Karpas-422 (cell line): ENCODE data around the gene DPF3. TPM values are rescaled to one million over a fixed set of nuclear protein-coding genes. Genes with fewer than 3 reads are reported as not detected.

ENCODE experiments used
- DNase-seq: peaks from one replicate; pipeline ENCODE4 v3.0.0-alpha.2; 2015
- H2AFZ ChIP-seq: fragments of 200-600 bp; sonication (generic); 2 replicates; pipeline ENCODE4 v1.6.1; 2014; ENCODE audit warnings: antibody characterized with exemption, low read length, mixed read lengths
- H3K27ac ChIP-seq: fragments of 200-600 bp; sonication (generic); 2 replicates; pipeline ENCODE4 v1.5.1; 2014; ENCODE audit warnings: mild to moderate bottlenecking, low read length, moderate library complexity
- H3K27me3 ChIP-seq: fragments of 200-600 bp; sonication (generic); 2 replicates; pipeline ENCODE4 v1.6.1; 2014; ENCODE audit warnings: low read length, mixed read lengths
- H3K36me3 ChIP-seq: fragments of 200-600 bp; sonication (generic); 2 replicates; pipeline ENCODE4 v1.6.1; 2014; ENCODE audit warnings: low read length, mixed read lengths; ENCODE audit not compliant: insufficient read depth
- H3K4me1 ChIP-seq: fragments of 200-600 bp; sonication (generic); 2 replicates; pipeline ENCODE4 v1.6.1; 2014; ENCODE audit warnings: mild to moderate bottlenecking, low read length, mixed read lengths
- H3K4me2 ChIP-seq: fragments of 200-600 bp; sonication (generic); 2 replicates; pipeline ENCODE4 v1.6.1; 2014; ENCODE audit warnings: low read length, low read depth, mild to moderate bottlenecking; ENCODE audit not compliant: poor library complexity, severe bottlenecking
- H3K4me3 ChIP-seq: fragments of 200-600 bp; sonication (generic); 2 replicates; pipeline ENCODE4 v1.5.1; 2014; ENCODE audit warnings: mild to moderate bottlenecking, antibody characterized with exemption, low read length, mixed read lengths
- H3K79me2 ChIP-seq: fragments of 200-600 bp; sonication (generic); 2 replicates; pipeline ENCODE4 v1.6.1; 2014; ENCODE audit warnings: mild to moderate bottlenecking, low read length, mixed read lengths
- H3K9ac ChIP-seq: fragments of 200-600 bp; sonication (generic); 2 replicates; pipeline ENCODE4 v1.6.0; 2014; ENCODE audit warnings: low read length
- H3K9me2 ChIP-seq: fragments of 200-600 bp; sonication (generic), shearing (Covaris generic); replicated peaks from 2 replicates; pipeline ENCODE4 v1.6.0; 2014; ENCODE audit warnings: mild to moderate bottlenecking, low read length, moderate library complexity; ENCODE audit not compliant: insufficient read depth
- H3K9me3 ChIP-seq: fragments of 300-700, 200-600 bp; sonication (generic); 2 replicates; pipeline ENCODE4 v1.6.1; 2014; ENCODE audit warnings: low read length, mixed read lengths
- H4K20me1 ChIP-seq: fragments of 200-600 bp; sonication (generic); 2 replicates; pipeline ENCODE4 v1.6.1; 2014; ENCODE audit warnings: mild to moderate bottlenecking, antibody characterized with exemption, low read length, low read depth; ENCODE audit not compliant: insufficient read depth
- total RNA-seq: library from RNA; depleted of rRNA; stranded (reverse); fragments of >200 nt; shearing (Covaris generic); gene quantifications from 2 replicates; pipeline ENCODE4 v1.2.3, GENCODE V29; 2014; ENCODE audit warnings: low replicate concordance

Gene DPF3
- total RNA-seq, 1 experiment from 2014 or later: 3.1 TPM

GRCh38 chr14:72708222-72708621, 185.7 kb downstream of the DPF3 start:
- H2AFZ ChIP-seq: no peak overlapping the region
- H3K27ac ChIP-seq: no peak overlapping the region
- no peaks in the 10 kb centered on the region for H3K4me1 ChIP-seq
- no peaks in the 10 kb centered on the region for H3K27me3 ChIP-seq
- no peaks in the 10 kb centered on the region for H4K20me1 ChIP-seq
- no peak for DNase-seq
- no peaks in the 10 kb centered on the region for H3K9me2 ChIP-seq
- no peak overlapping the region for H3K4me3 ChIP-seq
- H3K9me3 ChIP-seq: no peaks in the 10 kb centered on the region
- no peaks in the 10 kb centered on the region for H3K36me3 ChIP-seq
- H3K9ac ChIP-seq: no peak overlapping the region
- H3K4me2 ChIP-seq: no peak overlapping the region
- no peaks in the 10 kb centered on the region for H3K79me2 ChIP-seq

- Histone ChIP-seq H3K9me2 (no peaks in the 10 kb centered on the region), H2AFZ (no peak overlapping the region), H4K20me1 (no peaks in the 10 kb centered on the region), H3K79me2 (no peaks in the 10 kb centered on the region), H3K27me3 (no peaks in the 10 kb centered on the region), H3K36me3 (no peaks in the 10 kb centered on the region), H3K4me3 (no peak overlapping the region), H3K27ac (no peak overlapping the region), H3K9ac (no peak overlapping the region), H3K4me1 (no peaks in the 10 kb centered on the region), H3K9me3 (no peaks in the 10 kb centered on the region), H3K4me2 (no peak overlapping the region)
- DNase-seq: no peak
Observed at GRCh38 chr14:72706485-72706884, 187.4 kb downstream of the DPF3 start.

- Histone ChIP-seq H3K9me3 (no peaks in the 10 kb centered on the region), H3K4me1 (no peaks in the 10 kb centered on the region), H3K27ac (no peak overlapping the region), H4K20me1 (no peaks in the 10 kb centered on the region), H2AFZ (no peak overlapping the region), H3K4me2 (no peak overlapping the region), H3K27me3 (no peaks in the 10 kb centered on the region), H3K4me3 (no peak overlapping the region), H3K36me3 (no peaks in the 10 kb centered on the region), H3K9me2 (no peaks in the 10 kb centered on the region), H3K9ac (no peak overlapping the region), H3K79me2 (no peaks in the 10 kb centered on the region)
- DNase-seq: no peak
Observed at GRCh38 chr14:72704502-72704901, 189.4 kb downstream of the DPF3 start.

GRCh38 chr14:72701605-72702004, 192.3 kb downstream of the DPF3 start:
- Histone ChIP-seq H3K9me3 (no peaks in the 10 kb centered on the region), H3K4me3 (no peak overlapping the region), H3K79me2 (no peaks in the 10 kb centered on the region), H3K4me2 (no peak overlapping the region), H3K4me1 (no peaks in the 10 kb centered on the region), H3K36me3 (no peaks in the 10 kb centered on the region), H3K27ac (no peak overlapping the region), H3K27me3 (no peaks in the 10 kb centered on the region), H3K9me2 (no peaks in the 10 kb centered on the region), H3K9ac (no peak overlapping the region), H2AFZ (no peak overlapping the region), H4K20me1 (no peaks in the 10 kb centered on the region)
- DNase-seq: no peak

GRCh38 chr14:72701237-72701565, 192.7 kb downstream of the DPF3 start:
- no peak for DNase-seq
- H2AFZ ChIP-seq: no peak overlapping the region
- peaks cover under 1% of the 10 kb centered on the region; the same call in 1 of the 2 replicates for H3K27me3 ChIP-seq
- H3K9me3 ChIP-seq: no peaks in the 10 kb centered on the region
- H3K9me2 ChIP-seq: no peaks in the 10 kb centered on the region
- no peak overlapping the region for H3K4me2 ChIP-seq
- no peak overlapping the region for H3K27ac ChIP-seq
- H3K36me3 ChIP-seq: no peaks in the 10 kb centered on the region
- no peaks in the 10 kb centered on the region for H3K4me1 ChIP-seq
- H3K79me2 ChIP-seq: no peaks in the 10 kb centered on the region
- H3K4me3 ChIP-seq: no peak overlapping the region
- H3K9ac ChIP-seq: no peak overlapping the region
- no peaks in the 10 kb centered on the region for H4K20me1 ChIP-seq

- Histone ChIP-seq H3K27me3 (peaks cover 3% of the 10 kb centered on the region; the same call in 1 of the 2 replicates), H3K36me3 (no peaks in the 10 kb centered on the region), H3K79me2 (no peaks in the 10 kb centered on the region), H2AFZ (no peak overlapping the region), H3K4me1 (no peaks in the 10 kb centered on the region), H3K9me3 (no peaks in the 10 kb centered on the region), H3K27ac (no peak overlapping the region), H4K20me1 (no peaks in the 10 kb centered on the region), H3K4me2 (no peak overlapping the region), H3K4me3 (no peak overlapping the region), H3K9me2 (no peaks in the 10 kb centered on the region), H3K9ac (no peak overlapping the region)
- no peak for DNase-seq
Observed at GRCh38 chr14:72700338-72701236, 193.3 kb downstream of the DPF3 start.

GRCh38 chr14:72699852-72700257, 194.0 kb downstream of the DPF3 start:
- Histone ChIP-seq H4K20me1 (no peaks in the 10 kb centered on the region), H3K4me1 (no peaks in the 10 kb centered on the region), H3K4me2 (no peak overlapping the region), H3K27me3 (peaks cover 3% of the 10 kb centered on the region; the same call in 1 of the 2 replicates), H3K9me3 (no peaks in the 10 kb centered on the region), H3K4me3 (no peak overlapping the region), H2AFZ (no peak overlapping the region), H3K27ac (no peak overlapping the region), H3K36me3 (no peaks in the 10 kb centered on the region), H3K9ac (no peak overlapping the region), H3K9me2 (no peaks in the 10 kb centered on the region), H3K79me2 (no peaks in the 10 kb centered on the region)
- DNase-seq: no peak

- Histone ChIP-seq H3K9me3 (no peaks in the 10 kb centered on the region), H3K27me3 (peaks cover 3% of the 10 kb centered on the region; the same call in 1 of the 2 replicates), H3K4me2 (no peak overlapping the region), H3K27ac (no peak overlapping the region), H4K20me1 (no peaks in the 10 kb centered on the region), H3K9me2 (no peaks in the 10 kb centered on the region), H3K4me3 (no peak overlapping the region), H3K9ac (no peak overlapping the region), H3K4me1 (no peaks in the 10 kb centered on the region), H3K36me3 (no peaks in the 10 kb centered on the region), H3K79me2 (no peaks in the 10 kb centered on the region), H2AFZ (no peak overlapping the region)
- DNase-seq: no peak
Observed at GRCh38 chr14:72699443-72699842, 194.5 kb downstream of the DPF3 start.
